GM10248 (cell line): ENCODE measurements around the gene ATOSB.

Experiments
- CTCF ChIA-PET: fragments of 300-600 bp; sonication (Branson Sonifier 250); formaldehyde crosslinking; extraction: SDS; loops from one replicate; lab custom pipeline; 2021; ENCODE audit warnings: antibody characterized with exemption; lab: Yijun Ruan, JAX
- POLR2A ChIA-PET: fragments of 350-650 bp; sonication (Branson Sonifier 250); formaldehyde crosslinking; extraction: SDS; loops from one replicate; lab custom pipeline; 2020; ENCODE audit warnings: antibody characterized with exemption; lab: Yijun Ruan, JAX
- DNase-seq: peaks from one replicate; pipeline ENCODE4 v3.0.0; 2012; ENCODE audit errors: extremely low spot score
- CTCF ChIP-seq: IDR thresholded peaks from 2 replicates; pipeline ENCODE4 v1.5.1; 2012; ENCODE audit warnings: mild to moderate bottlenecking, low read depth; ENCODE audit errors: extremely low read depth, missing control alignments, control extremely low read depth

ATOSB gene

GRCh38 chr9:35071814-35072460 lies 43.7 kb downstream of the ATOSB start:
- peak; percentile 41 for TF ChIP-seq CTCF
- POLR2A ChIA-PET, result interaction anchor here (0.5 to 2.1 kb wide), 10 partner anchors 9 to 710 kb away, joined by 3 to 10 read pairs (median 4); partner anchors contain the start of gene STOML2
- CTCF ChIA-PET, result interaction anchor here (0.6 to 13.4 kb wide), 16 partner anchors 8 to 172 kb away, joined by 3 to 177 read pairs (median 4); partner anchors contain the start of genes ATOSB, DNAJB5, FANCG and PIGO
- peak; percentile 85 for DNase-seq

GRCh38 chr9:35070823-35071813 lies 44.5 kb downstream of the ATOSB start:
- no peak for TF ChIP-seq CTCF
- CTCF ChIA-PET, result interaction anchor here (0.6 to 13.4 kb wide), 18 partner anchors 8 to 171 kb away, joined by 3 to 177 read pairs (median 4); partner anchors contain the start of genes ATOSB, DNAJB5, FANCG and PIGO
- DNase-seq, result no peak
- POLR2A ChIA-PET, result interaction anchor here (0.7 to 2.1 kb wide), 10 partner anchors 8 to 84 kb away, joined by 3 to 10 read pairs (median 4); partner anchors contain the start of gene STOML2

GRCh38 chr9:35069020-35069419 lies 46.6 kb downstream of the ATOSB start:
- DNase-seq, result no peak
- ChIA-PET POLR2A (interaction anchor here (0.6 to 0.9 kb wide), 3 partner anchors 9 to 22 kb away, joined by 3 read pairs; partner anchors contain the start of gene FANCG), CTCF (interaction anchor here (1.3 to 2.1 kb wide), 4 partner anchors 18 to 535 kb away, joined by 3 to 6 read pairs (median 4); partner anchors contain the start of gene PIGO)

GRCh38 chr9:35067056-35067455 lies 48.6 kb downstream of the ATOSB start:
- ChIA-PET POLR2A (interaction anchor here (1.1 kb wide), 1 partner anchor 13 kb away, joined by 4 read pairs; the partner anchor contains the start of gene FANCG), CTCF (interaction anchor here (0.6 to 9.8 kb wide), 4 partner anchors 16 to 167 kb away, joined by 3 to 72 read pairs (median 5); partner anchors contain the start of gene PIGO)
- no peak for TF ChIP-seq CTCF
- no peak for DNase-seq

More at GRCh38 chr9:35069020-35069419, 46.6 kb downstream of the ATOSB start:
- TF ChIP-seq CTCF, result no peak

GRCh38 chr9:35060548-35061207 lies 55.0 kb downstream of the ATOSB start:
- CTCF ChIA-PET, result interaction anchor here (1.5 to 9.8 kb wide), 2 partner anchors 9 to 36 kb away, joined by 3 to 72 read pairs; partner anchors contain the start of gene PIGO
- POLR2A ChIA-PET, result no interaction called here
- TF ChIP-seq CTCF, result no peak
- no peak for DNase-seq
